IMR-90 (cell line): Measurements from ENCODE around the gene OPALIN.

Experiments used
- CEBPB ChIP-seq: IDR thresholded peaks from 2 replicates; pipeline ENCODE4 v1.6.1; 2012; ENCODE audit warnings: low read depth, low read length, improper control_type of control experiment
- CHD1 ChIP-seq: IDR thresholded peaks from 2 replicates; pipeline ENCODE4 v1.6.1; 2012; ENCODE audit warnings: low read depth, low read length, improper control_type of control experiment
- FOS ChIP-seq: fragments of 150-350 bp; IDR thresholded peaks from 2 replicates; pipeline ENCODE4 v1.6.1; 2016; ENCODE audit warnings: low read depth, low read length
- MAZ ChIP-seq: IDR thresholded peaks from 2 replicates; pipeline ENCODE4 v1.6.1; 2012; ENCODE audit warnings: low read depth, mild to moderate bottlenecking, low read length, improper control_type of control experiment, moderate library complexity, borderline replicate concordance
- MXI1 ChIP-seq: IDR thresholded peaks from 2 replicates; pipeline ENCODE4 v1.6.1; 2012; ENCODE audit warnings: low read depth, mild to moderate bottlenecking, low read length, moderate library complexity, borderline replicate concordance
- POLR2A ChIP-seq: IDR thresholded peaks from 2 replicates; pipeline ENCODE4 v1.6.1; 2012; ENCODE audit warnings: mild to moderate bottlenecking, low read depth, low read length
- RAD21 ChIP-seq: IDR thresholded peaks from 2 replicates; pipeline ENCODE4 v1.6.1; 2012; ENCODE audit warnings: low read length, improper control_type of control experiment
- RFX5 ChIP-seq: IDR thresholded peaks from 2 replicates; pipeline ENCODE4 v1.8.0; 2012; ENCODE audit warnings: low read depth, mild to moderate bottlenecking, low read length, moderate library complexity
- SMC3 ChIP-seq: fragments of 150-350 bp; IDR thresholded peaks from 2 replicates; pipeline ENCODE4 v1.6.1; 2016; ENCODE audit warnings: low read depth, mild to moderate bottlenecking, antibody characterized with exemption, low read length, moderate library complexity
- TF ChIP-seq, protein P1 (sequence below): conservative IDR thresholded peaks from 2 replicates; pipeline ENCODE4 v1.5.1; 2012; ENCODE audit warnings: mild to moderate bottlenecking, low read depth, low read length, improper control_type of control experiment
- TF ChIP-seq, protein P2 (sequence below): fragments of 150-350 bp; IDR thresholded peaks from 2 replicates; pipeline ENCODE4 v1.6.1; 2017; ENCODE audit warnings: mild to moderate bottlenecking, antibody characterized with exemption, low read length, low read depth

DNA sequence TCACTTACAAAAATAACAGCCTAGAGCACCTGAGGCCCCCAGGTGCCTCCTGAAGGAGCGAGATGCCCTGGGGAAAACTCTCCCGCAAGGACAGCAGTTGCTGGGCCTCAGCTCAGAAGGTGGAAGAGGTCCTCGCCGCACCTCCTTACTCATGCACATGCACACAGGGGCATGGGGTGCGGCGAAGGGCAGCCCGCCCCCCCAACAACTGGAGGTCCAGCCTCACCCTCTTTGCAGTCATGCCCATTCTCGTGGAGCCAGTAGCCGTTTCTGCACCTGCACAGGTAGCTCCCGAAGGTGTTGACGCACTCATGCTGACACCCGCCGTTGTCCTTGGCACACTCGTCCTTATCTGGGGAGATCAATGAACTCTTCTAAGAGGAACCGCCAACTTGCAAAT, 19.9 kb upstream of the OPALIN start:
- TF ChIP-seq CEBPB: no peak
- TF ChIP-seq, protein P1, sequence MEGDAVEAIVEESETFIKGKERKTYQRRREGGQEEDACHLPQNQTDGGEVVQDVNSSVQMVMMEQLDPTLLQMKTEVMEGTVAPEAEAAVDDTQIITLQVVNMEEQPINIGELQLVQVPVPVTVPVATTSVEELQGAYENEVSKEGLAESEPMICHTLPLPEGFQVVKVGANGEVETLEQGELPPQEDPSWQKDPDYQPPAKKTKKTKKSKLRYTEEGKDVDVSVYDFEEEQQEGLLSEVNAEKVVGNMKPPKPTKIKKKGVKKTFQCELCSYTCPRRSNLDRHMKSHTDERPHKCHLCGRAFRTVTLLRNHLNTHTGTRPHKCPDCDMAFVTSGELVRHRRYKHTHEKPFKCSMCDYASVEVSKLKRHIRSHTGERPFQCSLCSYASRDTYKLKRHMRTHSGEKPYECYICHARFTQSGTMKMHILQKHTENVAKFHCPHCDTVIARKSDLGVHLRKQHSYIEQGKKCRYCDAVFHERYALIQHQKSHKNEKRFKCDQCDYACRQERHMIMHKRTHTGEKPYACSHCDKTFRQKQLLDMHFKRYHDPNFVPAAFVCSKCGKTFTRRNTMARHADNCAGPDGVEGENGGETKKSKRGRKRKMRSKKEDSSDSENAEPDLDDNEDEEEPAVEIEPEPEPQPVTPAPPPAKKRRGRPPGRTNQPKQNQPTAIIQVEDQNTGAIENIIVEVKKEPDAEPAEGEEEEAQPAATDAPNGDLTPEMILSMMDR: no peak
- TF ChIP-seq CHD1: no peak
- TF ChIP-seq MXI1: no peak
- no peak for TF ChIP-seq POLR2A
- TF ChIP-seq MAZ: no peak
- TF ChIP-seq FOS: no peak
- no peak for TF ChIP-seq RAD21
- TF ChIP-seq, protein P2, sequence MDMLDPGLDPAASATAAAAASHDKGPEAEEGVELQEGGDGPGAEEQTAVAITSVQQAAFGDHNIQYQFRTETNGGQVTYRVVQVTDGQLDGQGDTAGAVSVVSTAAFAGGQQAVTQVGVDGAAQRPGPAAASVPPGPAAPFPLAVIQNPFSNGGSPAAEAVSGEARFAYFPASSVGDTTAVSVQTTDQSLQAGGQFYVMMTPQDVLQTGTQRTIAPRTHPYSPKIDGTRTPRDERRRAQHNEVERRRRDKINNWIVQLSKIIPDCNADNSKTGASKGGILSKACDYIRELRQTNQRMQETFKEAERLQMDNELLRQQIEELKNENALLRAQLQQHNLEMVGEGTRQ: no peak
- TF ChIP-seq SMC3: no peak
- no peak for TF ChIP-seq RFX5
